K562 (cell line): Measurements from ENCODE around the gene C16orf95. TPM values are rescaled to one million over a fixed set of nuclear protein-coding genes. Genes with fewer than 3 reads are reported as not detected.

Experiments
- CREB3L1 ChIP-seq: fragments of 450-650 bp; IDR thresholded peaks from 2 replicates; pipeline ENCODE4 v1.6.1; 2014; ENCODE audit warnings: low read depth, mild to moderate bottlenecking, moderate library complexity, borderline replicate concordance
- E2F1 ChIP-seq: sonication (generic); formaldehyde crosslinking; IDR thresholded peaks from 2 replicates; pipeline ENCODE4 v1.8.1; 2023; ENCODE audit warnings: mild to moderate bottlenecking, missing genetic modification reagents, moderate library complexity
- ETV6 ChIP-seq, 3 experiments: fragments of 150-350 bp in 1 of 3; sonication (generic) in 1 of 3; formaldehyde crosslinking in 1 of 3; IDR thresholded peaks; 2 replicates each; pipeline versions ENCODE4 v1.6.1 to v1.8.0; 2014 to 2022; ENCODE audit warnings: borderline replicate concordance in 2 of 3, low read depth in 2 of 3, antibody characterized with exemption in 1 of 3, low read length in 1 of 3, mild to moderate bottlenecking in 1 of 3, missing genetic modification reagents in 1 of 3
- GABPA ChIP-seq: fragments of 200-800 bp; sonication (Bioruptor generic); conservative IDR thresholded peaks from 2 replicates; pipeline ENCODE4 v1.6.1; 2016; ENCODE audit warnings: low read depth, missing genetic modification characterization, missing compliant biosample characterization
- ZBTB40 ChIP-seq, 2 experiments: fragments of 450-650 bp in 1 of 2; sonication (generic) in 1 of 2; formaldehyde crosslinking in 1 of 2; IDR thresholded peaks; 2 replicates each; pipeline versions ENCODE4 v1.7.1 to v1.9.0; 2016 to 2022; ENCODE audit warnings: inconsistent platforms in 1 of 2, mild to moderate bottlenecking in 1 of 2, missing genetic modification reagents in 1 of 2
- ZHX1 ChIP-seq: fragments of 150-350 bp; conservative IDR thresholded peaks from 2 replicates; pipeline ENCODE4 v1.6.1; 2014; ENCODE audit warnings: low read length
- ZNF197 ChIP-seq: fragments of 200-800 bp; sonication (Bioruptor generic); IDR thresholded peaks from 2 replicates; pipeline ENCODE4 v1.6.1; 2016; ENCODE audit warnings: low read depth, missing genetic modification characterization, missing compliant biosample characterization
- polyA plus RNA-seq, 8 experiments: library from polyadenylated mRNA; depleted of rRNA in 4 of 8; stranded (reverse) in 5 of 8; unstranded in 3 of 8; fragments of >200 nt; fragmentation: Nextera tagmentation in 2 of 8; fragmentation: Illumina TruSeq in 1 of 8; extraction: Ambion mirVana in 2 of 8; extraction: Trizol in 1 of 8; gene quantifications; 2 replicates each; pipeline versions ENCODE4 v1.2.1 to v1.2.3, GENCODE V29; 2011 to 2014; ENCODE audit warnings: inconsistent platforms in 1 of 8, missing spikeins in 1 of 8
- total RNA-seq, 7 experiments: library from RNA; depleted of rRNA in 6 of 7; stranded (reverse); fragments of >200 nt in 6 of 7; fragmentation: Illumina TruSeq in 2 of 7; extraction: Trizol in 2 of 7; gene quantifications; 2 replicates each; pipeline versions ENCODE4 v1.2.1 to v1.2.3, GENCODE V29; 2011 to 2021; ENCODE audit warnings: low replicate concordance in 1 of 7

C16orf95 gene
- total and polyA plus RNA-seq, 9 of the 15 experiments (the other 6 are each of a cell fraction or from before 2014, with no cell fraction given), result 6.5 to 20.5 (median 9.4) TPM

- TF ChIP-seq E2F1, result peak; percentile 70; the same call in 1 of the 2 replicates
- TF ChIP-seq ZHX1, result no peak; the same call in 1 of the 2 replicates
- TF ChIP-seq ZBTB40 (IDR thresholded peaks at IDR 0.05), result no peak
- TF ChIP-seq ZBTB40 (CRISPR knock-in tag; IDR thresholded peaks at IDR 0.05), result no peak
- no peak for TF ChIP-seq CREB3L1
- no peak for TF ChIP-seq ZNF197 (CRISPR knock-in tag)
- no peak for TF ChIP-seq GABPA (tag)
- no peak for TF ChIP-seq ETV6 (IDR thresholded peaks at IDR 0.05; ENCODE audit: borderline replicate concordance in 1 of 2, low read depth in 2 of 2, low read length in 1 of 2)
- peak; percentile 71; the same call in 1 of the 2 replicates for TF ChIP-seq ETV6 (CRISPR knock-in tag; IDR thresholded peaks at IDR 0.05; ENCODE audit: borderline replicate concordance)
Measured at GRCh38 chr16:87316923-87317749, at the start of gene C16orf95 (continued).
